GM12878 (cell line): Measurements from ENCODE around the gene SHLD1. TPM values are rescaled to one million over a fixed set of nuclear protein-coding genes. Genes with fewer than 3 reads are reported as not detected.

ENCODE experiments used
- ATAC-seq: fragments of 200-7000 bp; cut with Tn5 transposase; 3 replicates; pipeline ENCODE4 v1.9.1; 2020; ENCODE audit warnings: mild to moderate bottlenecking, moderate library complexity
- BruUV-seq: library from RNA; stranded (reverse); fragments of 400-500 nt; replicated peaks from 2 replicates; lab custom pipeline; 2021; lab: Mats Ljungman, UMichigan
- CTCF ChIA-PET: fragments of 300-600 bp; sonication (Branson Sonifier 250); formaldehyde crosslinking; extraction: SDS; loops from one replicate; lab custom pipeline; 2021; ENCODE audit warnings: inconsistent platforms; lab: Yijun Ruan, JAX
- POLR2A ChIA-PET: fragments of 350-600 bp; formaldehyde crosslinking; extraction: SDS; loops from one replicate; lab custom pipeline; 2021; ENCODE audit warnings: inconsistent platforms; lab: Charles Lee
- RAD21 ChIA-PET: fragments of 300-600 bp; sonication (Branson Sonifier 250); formaldehyde crosslinking; loops from one replicate; lab custom pipeline; 2023; ENCODE audit warnings: antibody characterized with exemption; ENCODE audit not compliant: unreplicated experiment; lab: Charles Lee
- SMC1A ChIA-PET: fragments of 300-600 bp; sonication (Branson Sonifier 250); formaldehyde crosslinking; loops from one replicate; lab custom pipeline; 2023; ENCODE audit not compliant: unreplicated experiment, uncharacterized antibody; lab: Charles Lee
- DNase-seq: peaks from one replicate; pipeline ENCODE4 v3.0.0-alpha.2; 2011; ENCODE audit warnings: low read depth, low spot score
- FAIRE-seq: peaks from 3 replicates; lab custom pipeline; 2011; peaks lifted over from hg19 to GRCh38; lab: Jason Lieb, UNC
- H2AFZ ChIP-seq: 2 replicates; pipeline ENCODE4 v1.6.0; 2011; ENCODE audit warnings: low read depth, low read length, control low read depth; ENCODE audit not compliant: control insufficient read depth
- H3K27ac ChIP-seq: 2 replicates; pipeline ENCODE4 v1.5.1; 2011; ENCODE audit warnings: control low read depth; ENCODE audit not compliant: control insufficient read depth, insufficient read depth
- H3K27me3 ChIP-seq, 2 experiments: replicated peaks in 1 of 2; 2 replicates each; pipeline versions ENCODE4 v1.6.0 to v1.6.1; 2011; ENCODE audit warnings: low read length in 1 of 2; ENCODE audit not compliant: control insufficient read depth in 2 of 2, insufficient read depth in 2 of 2
- H3K36me3 ChIP-seq, 2 experiments: 2 replicates each; pipeline ENCODE4 v1.5.1; 2011; ENCODE audit warnings: low read length in 1 of 2; ENCODE audit not compliant: control insufficient read depth in 2 of 2, insufficient read depth in 2 of 2
- H3K4me1 ChIP-seq: 2 replicates; pipeline ENCODE4 v1.6.1; 2011; ENCODE audit warnings: mild to moderate bottlenecking, low read length, moderate library complexity, mixed read lengths; ENCODE audit not compliant: control insufficient read depth, insufficient read depth
- H3K4me2 ChIP-seq: 2 replicates; pipeline ENCODE4 v1.6.0; 2011; ENCODE audit warnings: control low read depth; ENCODE audit not compliant: control insufficient read depth, insufficient read depth
- H3K4me3 ChIP-seq: fragments of 200-600 bp; sonication (generic); 2 replicates; pipeline ENCODE4 v1.5.1; 2016
- H3K79me2 ChIP-seq: 2 replicates; pipeline ENCODE4 v1.6.0; 2011; ENCODE audit warnings: low read length; ENCODE audit not compliant: control insufficient read depth, insufficient read depth
- H3K9ac ChIP-seq: 2 replicates; pipeline ENCODE4 v1.8.0; 2011; ENCODE audit warnings: low read length, control low read depth, mixed read lengths; ENCODE audit not compliant: control insufficient read depth, insufficient read depth
- H3K9me3 ChIP-seq: replicated peaks from 3 replicates; pipeline ENCODE4 v1.5.1; 2011; ENCODE audit warnings: mild to moderate bottlenecking, low read length; ENCODE audit not compliant: control insufficient read depth, insufficient read depth
- H4K20me1 ChIP-seq: 2 replicates; pipeline ENCODE4 v1.6.0; 2011; ENCODE audit not compliant: control insufficient read depth, insufficient read depth
- NFXL1 ChIP-seq: fragments of 450-650 bp; IDR thresholded peaks from 2 replicates; pipeline ENCODE4 v1.6.1; 2017; ENCODE audit warnings: antibody characterized with exemption, mild to moderate bottlenecking, borderline replicate concordance
- SMC3 ChIP-seq: IDR thresholded peaks from 2 replicates; pipeline ENCODE4 v1.6.1; 2011; ENCODE audit warnings: low read length, improper control_type of control experiment, borderline replicate concordance
- SPI1 ChIP-seq: IDR thresholded peaks from 2 replicates; pipeline ENCODE4 v1.6.1; 2011; ENCODE audit warnings: low read depth, mild to moderate bottlenecking, low read length, moderate library complexity, borderline replicate concordance; ENCODE audit not compliant: insufficient read depth
- TCF3 ChIP-seq: IDR thresholded peaks from 2 replicates; pipeline ENCODE4 v1.6.1; 2012; ENCODE audit warnings: low read depth, mild to moderate bottlenecking, low read length, borderline replicate concordance; ENCODE audit not compliant: insufficient read depth
- ZNF24 ChIP-seq: fragments of 450-650 bp; IDR thresholded peaks from 2 replicates; pipeline ENCODE4 v1.6.1; 2017; ENCODE audit warnings: antibody characterized with exemption, mild to moderate bottlenecking
- WGBS: methylation state at CpG from one replicate; pipeline ENCODE4 v1.1.6; 2016; ENCODE audit warnings: low lambda C conversion rate; ENCODE audit not compliant: insufficient replicate concordance, insufficient coverage; ENCODE audit errors: missing lambda C conversion rate; 5-methylcytosine and 5-hydroxymethylcytosine counted together
- in situ Hi-C: fragments of 300-500 bp; cut with MboI; formaldehyde crosslinking; loops from 9 replicates; pipeline ENCODE4 v1.14.3; 2018; ENCODE audit warnings: mixed read lengths
- intact Hi-C: fragments of 100-400 bp; cut with micrococcal nuclease; formaldehyde crosslinking; loops from one replicate; pipeline ENCODE4 v1.14.2; 2022; ENCODE audit not compliant: unreplicated experiment
- polyA plus RNA-seq, 11 experiments: library from polyadenylated mRNA; depleted of rRNA in 4 of 11; unstranded in 6 of 11; stranded (reverse) in 5 of 11; fragments of >200 nt; fragmentation: Nextera tagmentation in 4 of 11; fragmentation: Illumina TruSeq in 1 of 11; extraction: Ambion mirVana in 4 of 11; extraction: Trizol in 1 of 11; gene quantifications; 1 replicate in 1 of 11; 2 replicates in 10 of 11; pipeline versions ENCODE4 v1.2.1 to v1.2.3, GENCODE V29; 2011 to 2016; ENCODE audit warnings: inconsistent platforms in 2 of 11, missing spikeins in 2 of 11, low read depth in 1 of 11
- total RNA-seq, 4 experiments: library from RNA; depleted of rRNA in 3 of 4; stranded (reverse); fragments of >200 nt in 3 of 4; fragmentation: Illumina TruSeq in 1 of 4; extraction: Trizol in 1 of 4; gene quantifications; 2 replicates each; pipeline versions ENCODE4 v1.2.1 to v1.2.3, GENCODE V29; 2013 to 2021
- TF ChIP-seq, protein P1 (sequence below): fragments of 450-650 bp; IDR thresholded peaks from 2 replicates; pipeline ENCODE4 v1.6.1; 2017; ENCODE audit warnings: mild to moderate bottlenecking, low read depth, inconsistent platforms; ENCODE audit not compliant: poor library complexity, severe bottlenecking
- TF ChIP-seq, protein P2 (sequence below): fragments of 450-650 bp; IDR thresholded peaks from 2 replicates; pipeline ENCODE4 v1.6.1; 2018; ENCODE audit warnings: mild to moderate bottlenecking, low read depth, moderate library complexity; ENCODE audit not compliant: partially characterized antibody
- TF ChIP-seq, protein P3 (sequence below): IDR thresholded peaks from 2 replicates; pipeline ENCODE4 v1.6.1; 2011; ENCODE audit warnings: borderline replicate concordance, low read depth, mild to moderate bottlenecking, moderate library complexity, mixed read lengths, low read length; ENCODE audit not compliant: insufficient read depth; ENCODE audit errors: extremely low read length
- TF ChIP-seq, protein P4 (sequence below): fragments of 450-650 bp; IDR thresholded peaks from 2 replicates; pipeline ENCODE4 v1.6.1; 2017; ENCODE audit warnings: mild to moderate bottlenecking, moderate library complexity
- TF ChIP-seq, protein P5 (sequence below): IDR thresholded peaks from 2 replicates; pipeline ENCODE4 v1.6.1; 2011; ENCODE audit warnings: low read depth, low read length, improper control_type of control experiment, borderline replicate concordance

Gene SHLD1
- total and polyA plus RNA-seq, 10 of the 15 experiments (the other 5 are each of a cell fraction or from before 2014, with no cell fraction given) = 10.8 to 70.9 (median 25.4) TPM

DNA sequence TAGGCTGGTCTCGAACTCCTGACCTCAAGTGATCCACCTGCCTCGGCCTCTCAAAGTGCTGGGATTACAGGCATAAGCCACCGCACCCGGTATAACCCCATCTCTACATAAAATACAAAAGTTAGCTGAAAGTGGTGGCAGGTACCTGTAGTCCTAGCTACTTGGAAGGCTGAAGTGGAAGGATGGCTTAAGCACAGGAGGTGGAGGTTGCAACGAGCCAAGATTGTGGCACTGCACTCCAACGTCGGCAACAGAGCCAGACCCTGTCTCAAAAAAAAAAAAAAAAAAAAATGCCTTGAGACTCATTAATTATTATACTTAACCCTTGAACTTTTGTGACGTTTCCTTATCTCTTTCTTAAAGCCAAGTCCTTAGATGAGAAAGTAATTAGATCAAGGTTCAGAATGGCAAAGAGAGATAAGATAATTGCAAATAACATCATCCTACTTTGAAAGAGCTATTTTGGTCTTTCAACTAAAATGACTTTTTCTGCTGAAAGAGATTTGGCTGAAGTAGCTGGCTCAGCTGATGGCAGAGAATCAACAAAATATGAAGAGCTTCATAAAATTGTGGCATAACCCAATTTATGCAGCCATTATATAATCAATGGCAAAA lies 4.7 kb upstream of the SHLD1 start:
- ATAC-seq = no peak
- BruUV-seq = no TSS peak
- Histone ChIP-seq H3K4me3 (no peak overlapping the region), H3K79me2 (peaks cover 2% of the 10 kb centered on the region; the same call in 1 of the 2 replicates), H3K9me3 (no peaks in the 10 kb centered on the region), H3K36me3 (no peaks in the 10 kb centered on the region), H3K27ac (no peak overlapping the region), H3K4me1 (peaks cover 3% of the 10 kb centered on the region; the same call in 1 of the 2 replicates), H3K4me2 (no peak overlapping the region), H2AFZ (no peak overlapping the region), H3K27me3 (no peaks in the 10 kb centered on the region), H4K20me1 (no peaks in the 10 kb centered on the region), H3K9ac (no peak overlapping the region)
- CTCF ChIA-PET = interaction anchor here (0.8 to 1.6 kb wide), 3 partner anchors 43 to 217 kb away, joined by 4 to 5 read pairs (median 4); no protein-coding TSS in a partner anchor
- DNase-seq = no peak
- intact Hi-C loops (no loop called here), in situ Hi-C loops (no loop called here)
- SMC1A ChIA-PET = interaction anchor here (0.6 to 1.2 kb wide), 5 partner anchors 51 to 216 kb away, joined by 3 to 4 read pairs (median 3); no protein-coding TSS in a partner anchor
- FAIRE-seq = no peak
- POLR2A ChIA-PET = interaction anchor here (0.5 to 0.7 kb wide), 3 partner anchors 11 to 1631 kb away, joined by 3 to 5 read pairs (median 4); no protein-coding TSS in a partner anchor
- 78% methylated on average over 8 of the region's 8 CpGs for WGBS
- RAD21 ChIA-PET = interaction anchor here (0.6 to 1.8 kb wide), 2 partner anchors 94 to 100 kb away, joined by 3 read pairs; no protein-coding TSS in a partner anchor
- TF ChIP-seq SPI1 (no peak), NFXL1 (no peak), TCF3 (no peak), ZNF24 (no peak), SMC3 (no peak)
- TF ChIP-seq, protein P1, sequence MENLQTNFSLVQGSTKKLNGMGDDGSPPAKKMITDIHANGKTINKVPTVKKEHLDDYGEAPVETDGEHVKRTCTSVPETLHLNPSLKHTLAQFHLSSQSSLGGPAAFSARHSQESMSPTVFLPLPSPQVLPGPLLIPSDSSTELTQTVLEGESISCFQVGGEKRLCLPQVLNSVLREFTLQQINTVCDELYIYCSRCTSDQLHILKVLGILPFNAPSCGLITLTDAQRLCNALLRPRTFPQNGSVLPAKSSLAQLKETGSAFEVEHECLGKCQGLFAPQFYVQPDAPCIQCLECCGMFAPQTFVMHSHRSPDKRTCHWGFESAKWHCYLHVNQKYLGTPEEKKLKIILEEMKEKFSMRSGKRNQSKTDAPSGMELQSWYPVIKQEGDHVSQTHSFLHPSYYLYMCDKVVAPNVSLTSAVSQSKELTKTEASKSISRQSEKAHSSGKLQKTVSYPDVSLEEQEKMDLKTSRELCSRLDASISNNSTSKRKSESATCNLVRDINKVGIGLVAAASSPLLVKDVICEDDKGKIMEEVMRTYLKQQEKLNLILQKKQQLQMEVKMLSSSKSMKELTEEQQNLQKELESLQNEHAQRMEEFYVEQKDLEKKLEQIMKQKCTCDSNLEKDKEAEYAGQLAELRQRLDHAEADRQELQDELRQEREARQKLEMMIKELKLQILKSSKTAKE = no peak
- TF ChIP-seq, protein P2, sequence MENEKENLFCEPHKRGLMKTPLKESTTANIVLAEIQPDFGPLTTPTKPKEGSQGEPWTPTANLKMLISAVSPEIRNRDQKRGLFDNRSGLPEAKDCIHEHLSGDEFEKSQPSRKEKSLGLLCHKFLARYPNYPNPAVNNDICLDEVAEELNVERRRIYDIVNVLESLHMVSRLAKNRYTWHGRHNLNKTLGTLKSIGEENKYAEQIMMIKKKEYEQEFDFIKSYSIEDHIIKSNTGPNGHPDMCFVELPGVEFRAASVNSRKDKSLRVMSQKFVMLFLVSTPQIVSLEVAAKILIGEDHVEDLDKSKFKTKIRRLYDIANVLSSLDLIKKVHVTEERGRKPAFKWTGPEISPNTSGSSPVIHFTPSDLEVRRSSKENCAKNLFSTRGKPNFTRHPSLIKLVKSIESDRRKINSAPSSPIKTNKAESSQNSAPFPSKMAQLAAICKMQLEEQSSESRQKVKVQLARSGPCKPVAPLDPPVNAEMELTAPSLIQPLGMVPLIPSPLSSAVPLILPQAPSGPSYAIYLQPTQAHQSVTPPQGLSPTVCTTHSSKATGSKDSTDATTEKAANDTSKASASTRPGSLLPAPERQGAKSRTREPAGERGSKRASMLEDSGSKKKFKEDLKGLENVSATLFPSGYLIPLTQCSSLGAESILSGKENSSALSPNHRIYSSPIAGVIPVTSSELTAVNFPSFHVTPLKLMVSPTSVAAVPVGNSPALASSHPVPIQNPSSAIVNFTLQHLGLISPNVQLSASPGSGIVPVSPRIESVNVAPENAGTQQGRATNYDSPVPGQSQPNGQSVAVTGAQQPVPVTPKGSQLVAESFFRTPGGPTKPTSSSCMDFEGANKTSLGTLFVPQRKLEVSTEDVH = no peak
- TF ChIP-seq, protein P3, sequence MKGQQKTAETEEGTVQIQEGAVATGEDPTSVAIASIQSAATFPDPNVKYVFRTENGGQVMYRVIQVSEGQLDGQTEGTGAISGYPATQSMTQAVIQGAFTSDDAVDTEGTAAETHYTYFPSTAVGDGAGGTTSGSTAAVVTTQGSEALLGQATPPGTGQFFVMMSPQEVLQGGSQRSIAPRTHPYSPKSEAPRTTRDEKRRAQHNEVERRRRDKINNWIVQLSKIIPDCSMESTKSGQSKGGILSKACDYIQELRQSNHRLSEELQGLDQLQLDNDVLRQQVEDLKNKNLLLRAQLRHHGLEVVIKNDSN = no peak
- TF ChIP-seq, protein P4, sequence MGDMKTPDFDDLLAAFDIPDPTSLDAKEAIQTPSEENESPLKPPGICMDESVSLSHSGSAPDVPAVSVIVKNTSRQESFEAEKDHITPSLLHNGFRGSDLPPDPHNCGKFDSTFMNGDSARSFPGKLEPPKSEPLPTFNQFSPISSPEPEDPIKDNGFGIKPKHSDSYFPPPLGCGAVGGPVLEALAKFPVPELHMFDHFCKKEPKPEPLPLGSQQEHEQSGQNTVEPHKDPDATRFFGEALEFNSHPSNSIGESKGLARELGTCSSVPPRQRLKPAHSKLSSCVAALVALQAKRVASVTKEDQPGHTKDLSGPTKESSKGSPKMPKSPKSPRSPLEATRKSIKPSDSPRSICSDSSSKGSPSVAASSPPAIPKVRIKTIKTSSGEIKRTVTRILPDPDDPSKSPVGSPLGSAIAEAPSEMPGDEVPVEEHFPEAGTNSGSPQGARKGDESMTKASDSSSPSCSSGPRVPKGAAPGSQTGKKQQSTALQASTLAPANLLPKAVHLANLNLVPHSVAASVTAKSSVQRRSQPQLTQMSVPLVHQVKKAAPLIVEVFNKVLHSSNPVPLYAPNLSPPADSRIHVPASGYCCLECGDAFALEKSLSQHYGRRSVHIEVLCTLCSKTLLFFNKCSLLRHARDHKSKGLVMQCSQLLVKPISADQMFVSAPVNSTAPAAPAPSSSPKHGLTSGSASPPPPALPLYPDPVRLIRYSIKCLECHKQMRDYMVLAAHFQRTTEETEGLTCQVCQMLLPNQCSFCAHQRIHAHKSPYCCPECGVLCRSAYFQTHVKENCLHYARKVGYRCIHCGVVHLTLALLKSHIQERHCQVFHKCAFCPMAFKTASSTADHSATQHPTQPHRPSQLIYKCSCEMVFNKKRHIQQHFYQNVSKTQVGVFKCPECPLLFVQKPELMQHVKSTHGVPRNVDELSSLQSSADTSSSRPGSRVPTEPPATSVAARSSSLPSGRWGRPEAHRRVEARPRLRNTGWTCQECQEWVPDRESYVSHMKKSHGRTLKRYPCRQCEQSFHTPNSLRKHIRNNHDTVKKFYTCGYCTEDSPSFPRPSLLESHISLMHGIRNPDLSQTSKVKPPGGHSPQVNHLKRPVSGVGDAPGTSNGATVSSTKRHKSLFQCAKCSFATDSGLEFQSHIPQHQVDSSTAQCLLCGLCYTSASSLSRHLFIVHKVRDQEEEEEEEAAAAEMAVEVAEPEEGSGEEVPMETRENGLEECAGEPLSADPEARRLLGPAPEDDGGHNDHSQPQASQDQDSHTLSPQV = no peak
- TF ChIP-seq, protein P5, sequence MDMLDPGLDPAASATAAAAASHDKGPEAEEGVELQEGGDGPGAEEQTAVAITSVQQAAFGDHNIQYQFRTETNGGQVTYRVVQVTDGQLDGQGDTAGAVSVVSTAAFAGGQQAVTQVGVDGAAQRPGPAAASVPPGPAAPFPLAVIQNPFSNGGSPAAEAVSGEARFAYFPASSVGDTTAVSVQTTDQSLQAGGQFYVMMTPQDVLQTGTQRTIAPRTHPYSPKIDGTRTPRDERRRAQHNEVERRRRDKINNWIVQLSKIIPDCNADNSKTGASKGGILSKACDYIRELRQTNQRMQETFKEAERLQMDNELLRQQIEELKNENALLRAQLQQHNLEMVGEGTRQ = no peak
